Neural progenitor cell (in vitro differentiated cells): ENCODE data around the gene GPX7.

Source experiments
- EZH2phosphoT487 ChIP-seq: fragments of 200-600 bp; sonication (generic); IDR thresholded peaks from 2 replicates; pipeline ENCODE4 v1.6.1; 2017; ENCODE audit warnings: antibody characterized with exemption
- TF ChIP-seq, protein P1 (sequence below): fragments of 200-600 bp; sonication (generic); IDR thresholded peaks from 2 replicates; pipeline ENCODE4 v1.5.1; 2017; ENCODE audit warnings: antibody characterized with exemption, mild to moderate bottlenecking

DNA sequence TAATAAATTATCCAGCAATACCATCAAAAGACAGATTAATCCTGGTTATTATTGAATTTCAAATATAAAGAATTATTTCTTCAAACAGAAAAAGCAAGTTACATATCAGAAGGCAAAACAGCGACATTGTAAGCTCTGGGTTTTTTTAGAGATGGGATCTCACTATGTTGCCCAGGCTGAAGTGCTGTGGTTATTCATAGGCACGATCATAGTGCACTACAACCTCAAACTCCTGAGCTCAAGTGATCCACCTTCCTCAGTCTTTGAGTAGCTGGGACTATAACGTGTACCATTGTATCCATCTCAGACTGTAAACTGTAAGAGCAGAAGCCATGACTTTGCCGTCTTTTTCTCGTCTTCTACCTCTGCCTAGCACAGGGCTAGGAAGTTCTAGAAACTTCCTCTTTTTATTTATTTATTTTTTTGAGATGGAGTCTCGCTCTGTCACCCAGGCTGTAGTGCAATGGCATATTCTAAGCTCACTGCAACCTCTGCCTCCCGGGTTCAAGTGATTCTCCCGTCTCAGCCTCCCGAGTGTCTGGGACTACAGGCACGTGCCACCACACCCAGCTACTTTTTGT, 20.0 kb upstream of the GPX7 start:
- TF ChIP-seq, protein P1, sequence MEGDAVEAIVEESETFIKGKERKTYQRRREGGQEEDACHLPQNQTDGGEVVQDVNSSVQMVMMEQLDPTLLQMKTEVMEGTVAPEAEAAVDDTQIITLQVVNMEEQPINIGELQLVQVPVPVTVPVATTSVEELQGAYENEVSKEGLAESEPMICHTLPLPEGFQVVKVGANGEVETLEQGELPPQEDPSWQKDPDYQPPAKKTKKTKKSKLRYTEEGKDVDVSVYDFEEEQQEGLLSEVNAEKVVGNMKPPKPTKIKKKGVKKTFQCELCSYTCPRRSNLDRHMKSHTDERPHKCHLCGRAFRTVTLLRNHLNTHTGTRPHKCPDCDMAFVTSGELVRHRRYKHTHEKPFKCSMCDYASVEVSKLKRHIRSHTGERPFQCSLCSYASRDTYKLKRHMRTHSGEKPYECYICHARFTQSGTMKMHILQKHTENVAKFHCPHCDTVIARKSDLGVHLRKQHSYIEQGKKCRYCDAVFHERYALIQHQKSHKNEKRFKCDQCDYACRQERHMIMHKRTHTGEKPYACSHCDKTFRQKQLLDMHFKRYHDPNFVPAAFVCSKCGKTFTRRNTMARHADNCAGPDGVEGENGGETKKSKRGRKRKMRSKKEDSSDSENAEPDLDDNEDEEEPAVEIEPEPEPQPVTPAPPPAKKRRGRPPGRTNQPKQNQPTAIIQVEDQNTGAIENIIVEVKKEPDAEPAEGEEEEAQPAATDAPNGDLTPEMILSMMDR = no peak
- TF ChIP-seq EZH2phosphoT487 = no peak
